ENCODE results near the gene RILPL2. TPM values are rescaled to one million over a fixed set of nuclear protein-coding genes. Genes with fewer than 3 reads are reported as not detected.

RILPL2 gene
- total RNA-seq, 1 donor from 2014 or later = 1.4 TPM

- no peak overlapping the region for H3K27ac Mint-ChIP-seq (ENCODE audit: unreplicated experiment)
- H3K36me3 Mint-ChIP-seq (ENCODE audit: low read depth, unreplicated experiment) = peaks cover 3% of the 10 kb centered on the region
- H3K27me3 Mint-ChIP-seq (ENCODE audit: low read depth, unreplicated experiment) = no peaks in the 10 kb centered on the region
- H3K9me3 Mint-ChIP-seq (ENCODE audit: unreplicated experiment) = no peaks in the 10 kb centered on the region
- TF ChIP-seq EZH2 (IDR thresholded peaks at IDR 0.05; ENCODE audit: insufficient read depth, low read length) (no peak), CTCF (IDR thresholded peaks at IDR 0.05; ENCODE audit: insufficient read depth, low read depth, low read length) (no peak)
- Histone ChIP-seq H3K4me1 (ENCODE audit: insufficient read depth, low read length) (no peaks in the 10 kb centered on the region), H4K20me1 (ENCODE audit: insufficient read depth, low read length) (no peaks in the 10 kb centered on the region), H3K4me3 (ENCODE audit: insufficient read depth, low read depth, low read length) (no peak overlapping the region), H3K9me3 (ENCODE audit: insufficient read depth, low read depth, low read length) (no peaks in the 10 kb centered on the region), H3K27ac (ENCODE audit: low read depth, low read length) (no peak overlapping the region), H3K79me2 (ENCODE audit: insufficient read depth, low read length) (no peaks in the 10 kb centered on the region), H3K9ac (ENCODE audit: low read length) (no peak overlapping the region), H3K27me3 (ENCODE audit: insufficient read depth, low read length) (no peaks in the 10 kb centered on the region), H3K4me2 (ENCODE audit: low read length) (no peak overlapping the region), H2AFZ (ENCODE audit: low read depth, low read length) (no peak overlapping the region), H3K36me3 (ENCODE audit: insufficient read depth, low read length) (no peaks in the 10 kb centered on the region)
- H3K4me3 Mint-ChIP-seq (ENCODE audit: unreplicated experiment) = no peak overlapping the region
- DNase-seq (ENCODE audit: low read depth) (no peak), FAIRE-seq (no peak)
- H3K4me1 Mint-ChIP-seq (ENCODE audit: low read depth, unreplicated experiment) = no peaks in the 10 kb centered on the region
These were observed 7.9 kb downstream of the RILPL2 start for GRCh38 chr12:123428591-123428990.

- Histone ChIP-seq H4K20me1 (ENCODE audit: insufficient read depth, low read length) (no peaks in the 10 kb centered on the region), H3K4me1 (ENCODE audit: insufficient read depth, low read length) (no peaks in the 10 kb centered on the region), H3K27ac (ENCODE audit: low read depth, low read length) (no peak overlapping the region), H2AFZ (ENCODE audit: low read depth, low read length) (no peak overlapping the region), H3K79me2 (ENCODE audit: insufficient read depth, low read length) (no peaks in the 10 kb centered on the region), H3K4me2 (ENCODE audit: low read length) (no peak overlapping the region), H3K27me3 (ENCODE audit: insufficient read depth, low read length) (no peaks in the 10 kb centered on the region), H3K9ac (ENCODE audit: low read length) (no peak overlapping the region), H3K36me3 (ENCODE audit: insufficient read depth, low read length) (no peaks in the 10 kb centered on the region), H3K4me3 (ENCODE audit: insufficient read depth, low read depth, low read length) (no peak overlapping the region), H3K9me3 (ENCODE audit: insufficient read depth, low read depth, low read length) (no peaks in the 10 kb centered on the region)
- H3K27ac Mint-ChIP-seq (ENCODE audit: unreplicated experiment) = no peak overlapping the region
- H3K4me1 Mint-ChIP-seq (ENCODE audit: low read depth, unreplicated experiment) = no peaks in the 10 kb centered on the region
- H3K4me3 Mint-ChIP-seq (ENCODE audit: unreplicated experiment) = no peak overlapping the region
- FAIRE-seq (no peak), DNase-seq (ENCODE audit: low read depth) (no peak)
- TF ChIP-seq CTCF (IDR thresholded peaks at IDR 0.05; ENCODE audit: insufficient read depth, low read depth, low read length) (no peak), EZH2 (IDR thresholded peaks at IDR 0.05; ENCODE audit: insufficient read depth, low read length) (no peak)
- H3K36me3 Mint-ChIP-seq (ENCODE audit: low read depth, unreplicated experiment) = peaks cover 4% of the 10 kb centered on the region
- H3K9me3 Mint-ChIP-seq (ENCODE audit: unreplicated experiment) = no peaks in the 10 kb centered on the region
- H3K27me3 Mint-ChIP-seq (ENCODE audit: low read depth, unreplicated experiment) = no peaks in the 10 kb centered on the region
These were observed 9.3 kb downstream of the RILPL2 start for GRCh38 chr12:123427036-123427769.

- no peak for TF ChIP-seq EZH2 (IDR thresholded peaks at IDR 0.05; ENCODE audit: insufficient read depth, low read length)
- TF ChIP-seq CTCF (IDR thresholded peaks at IDR 0.05; ENCODE audit: insufficient read depth, low read depth, low read length) = no peak
- Histone ChIP-seq H3K4me3 (ENCODE audit: insufficient read depth, low read depth, low read length) (no peak overlapping the region), H3K27me3 (ENCODE audit: insufficient read depth, low read length) (no peaks in the 10 kb centered on the region), H2AFZ (ENCODE audit: low read depth, low read length) (no peak overlapping the region), H3K4me2 (ENCODE audit: low read length) (no peak overlapping the region), H3K9ac (ENCODE audit: low read length) (no peak overlapping the region), H4K20me1 (ENCODE audit: insufficient read depth, low read length) (no peaks in the 10 kb centered on the region), H3K36me3 (ENCODE audit: insufficient read depth, low read length) (no peaks in the 10 kb centered on the region), H3K79me2 (ENCODE audit: insufficient read depth, low read length) (no peaks in the 10 kb centered on the region), H3K4me1 (ENCODE audit: insufficient read depth, low read length) (no peaks in the 10 kb centered on the region), H3K27ac (ENCODE audit: low read depth, low read length) (no peak overlapping the region), H3K9me3 (ENCODE audit: insufficient read depth, low read depth, low read length) (no peaks in the 10 kb centered on the region)
- Mint-ChIP-seq H3K9me3 (ENCODE audit: unreplicated experiment) (no peaks in the 10 kb centered on the region), H3K36me3 (ENCODE audit: low read depth, unreplicated experiment) (peaks cover 4% of the 10 kb centered on the region), H3K27me3 (ENCODE audit: low read depth, unreplicated experiment) (no peaks in the 10 kb centered on the region), H3K4me1 (ENCODE audit: low read depth, unreplicated experiment) (no peaks in the 10 kb centered on the region), H3K27ac (ENCODE audit: unreplicated experiment) (no peak overlapping the region), H3K4me3 (ENCODE audit: unreplicated experiment) (no peak overlapping the region)
- FAIRE-seq (no peak), DNase-seq (ENCODE audit: low read depth) (no peak)
These were observed 15.2 kb downstream of the RILPL2 start for GRCh38 chr12:123421314-123421713.

Data from astrocyte (in vitro differentiated cells and primary cell).